ENCODE measurements around the gene GRPEL2.

DNA sequence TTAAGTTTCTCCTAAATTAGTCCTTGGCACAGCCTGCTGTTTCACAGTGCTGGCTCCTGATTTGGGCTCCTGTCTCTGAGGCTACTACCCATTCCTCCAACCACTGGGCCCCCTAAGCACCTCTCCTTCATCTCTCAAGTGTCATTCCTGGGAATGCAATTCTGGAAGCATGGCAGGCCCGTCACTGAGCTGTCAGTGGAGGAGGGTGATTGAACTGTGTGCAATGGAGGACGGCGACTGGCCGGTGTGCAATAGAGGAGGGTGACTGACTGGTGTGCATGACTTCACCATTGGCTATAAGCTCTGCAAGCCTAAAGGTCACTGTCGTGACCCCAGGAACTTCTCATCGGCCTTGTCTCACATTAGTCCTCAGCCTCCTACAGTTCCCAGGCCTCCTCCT is 46.2 kb downstream of the GRPEL2 start:
- TF ChIP-seq CTCF (IDR thresholded peaks at IDR 0.05; ENCODE audit: extremely low read depth in 1 of 2, insufficient read depth in 1 of 2, low read depth in 1 of 2, low read length in 2 of 2): no peak
- no peak for TF ChIP-seq POLR2A (IDR thresholded peaks at IDR 0.05; ENCODE audit: low read depth, low read length)
- TF ChIP-seq MAX (IDR thresholded peaks at IDR 0.05; ENCODE audit: insufficient read depth, insufficient read length): no peak
- no peak for TF ChIP-seq POLR2AphosphoS5 (IDR thresholded peaks at IDR 0.05; ENCODE audit: insufficient read depth, low read depth, low read length)
- TF ChIP-seq EZH2 (IDR thresholded peaks at IDR 0.05; ENCODE audit: borderline replicate concordance, low read depth, low read length, severe bottlenecking): no peak
